ENCODE data around the gene EIF5B. TPM values are rescaled to one million over a fixed set of nuclear protein-coding genes. Genes with fewer than 3 reads are reported as not detected.
A peak's percentile ranks its signal among the peaks of the same experiment; 100 is the strongest.

EIF5B gene
- polyA plus RNA-seq, 3 donors: 0.58 to 3.2 (median 1.5) TPM

GRCh38 chr2:99398303-99398702, 61.1 kb downstream of the EIF5B start:
- intact Hi-C loops (cut with micrococcal nuclease): no loop called here
- Histone ChIP-seq H3K9ac (ENCODE audit: insufficient read depth, low read length, poor library complexity, severe bottlenecking) (no peak overlapping the region), H3K79me2 (ENCODE audit: insufficient read depth, low read length) (no peaks in the 10 kb centered on the region), H3K4me3 (replicated peaks in 1 of 3; ENCODE audit: low read depth in 2 of 3, low read length in 3 of 3) (no peak overlapping the region), H4K20me1 (ENCODE audit: insufficient read depth, low read length) (no peaks in the 10 kb centered on the region), H3K4me1 (ENCODE audit: control insufficient read depth in 1 of 2, insufficient read depth in 2 of 2, low read length in 2 of 2) (no peaks in the 10 kb centered on the region), H3K27ac (ENCODE audit: low read depth in 1 of 2, low read length in 2 of 2) (peak overlapping the region in 1 of 2 donors; percentile 37), H2AFZ (ENCODE audit: insufficient read depth, low read depth, low read length, poor library complexity, severe bottlenecking) (no peak overlapping the region), H3K9me3 (replicated peaks in 1 of 2; ENCODE audit: control insufficient read depth in 1 of 2, insufficient read depth in 1 of 2, low read length in 2 of 2) (no peaks in the 10 kb centered on the region), H3K4me2 (replicated peaks; ENCODE audit: extremely low read depth, low read length, poor library complexity, severe bottlenecking) (no peak overlapping the region), H3K27me3 (ENCODE audit: control insufficient read depth in 2 of 2, insufficient read depth in 2 of 2, low read length in 2 of 2) (no peaks in the 10 kb centered on the region), H3K36me3 (replicated peaks in 1 of 2; ENCODE audit: control insufficient read depth in 1 of 2, insufficient read depth in 2 of 2, low read length in 2 of 2) (peaks cover 96 to 100% of the 10 kb centered on the region in 2 donors)
- Mint-ChIP-seq H3K27me3 (ENCODE audit: low read depth in 3 of 3) (peaks cover 0 to 2% (median 1%) of the 10 kb centered on the region in 3 donors), H3K36me3 (peaks cover 85 to 92% of the 10 kb centered on the region in 2 donors), H3K4me3 (no peak overlapping the region), H3K27ac (peak overlapping the region in 5 of 7 donors; percentile 5 to 27 (median 21)), H3K4me1 (no peaks in the 10 kb centered on the region), H3K9me3 (no peaks in the 10 kb centered on the region)
- no peak for TF ChIP-seq CTCF (IDR thresholded peaks at IDR 0.05)
- WGBS (ENCODE audit: insufficient coverage): no CpG with 5 or more reads among the region's 5 CpGs
- no peak for DNase-seq

GRCh38 chr2:99399063-99399462, 61.9 kb downstream of the EIF5B start:
- no peaks in the 10 kb centered on the region for H3K4me1 ChIP-seq (ENCODE audit: control insufficient read depth in 1 of 2, insufficient read depth in 2 of 2, low read length in 2 of 2)
- WGBS (ENCODE audit: insufficient coverage): 89% methylated on average over 5 of the region's 5 CpGs
- H3K9ac ChIP-seq (ENCODE audit: insufficient read depth, low read length, poor library complexity, severe bottlenecking): no peak overlapping the region
- no peak for DNase-seq
- H3K9me3 ChIP-seq (replicated peaks in 1 of 2; ENCODE audit: control insufficient read depth in 1 of 2, insufficient read depth in 1 of 2, low read length in 2 of 2): no peaks in the 10 kb centered on the region
- H3K36me3 Mint-ChIP-seq: peaks cover 85 to 92% of the 10 kb centered on the region in 2 donors
- intact Hi-C loops (cut with micrococcal nuclease): no loop called here
- peaks cover 0 to 2% (median 1%) of the 10 kb centered on the region in 3 donors for H3K27me3 Mint-ChIP-seq (ENCODE audit: low read depth in 3 of 3)
- no peak overlapping the region for H2AFZ ChIP-seq (ENCODE audit: insufficient read depth, low read depth, low read length, poor library complexity, severe bottlenecking)
- no peaks in the 10 kb centered on the region for H3K9me3 Mint-ChIP-seq
- H3K4me2 ChIP-seq (replicated peaks; ENCODE audit: extremely low read depth, low read length, poor library complexity, severe bottlenecking): no peak overlapping the region
- no peaks in the 10 kb centered on the region for H4K20me1 ChIP-seq (ENCODE audit: insufficient read depth, low read length)
- no peak overlapping the region for H3K4me3 ChIP-seq (replicated peaks in 1 of 3; ENCODE audit: low read depth in 2 of 3, low read length in 3 of 3)
- peak overlapping the region in 1 of 2 donors; percentile 16 for H3K27ac ChIP-seq (ENCODE audit: low read depth in 1 of 2, low read length in 2 of 2)
- H3K27ac Mint-ChIP-seq: no peak overlapping the region
- H3K27me3 ChIP-seq (ENCODE audit: control insufficient read depth in 2 of 2, insufficient read depth in 2 of 2, low read length in 2 of 2): no peaks in the 10 kb centered on the region
- H3K79me2 ChIP-seq (ENCODE audit: insufficient read depth, low read length): no peaks in the 10 kb centered on the region
- no peak overlapping the region for H3K4me3 Mint-ChIP-seq
- H3K36me3 ChIP-seq (replicated peaks in 1 of 2; ENCODE audit: control insufficient read depth in 1 of 2, insufficient read depth in 2 of 2, low read length in 2 of 2): peaks cover 96 to 100% of the 10 kb centered on the region in 2 donors
- H3K4me1 Mint-ChIP-seq: no peaks in the 10 kb centered on the region
- TF ChIP-seq CTCF (IDR thresholded peaks at IDR 0.05): no peak

Data from CD14-positive monocyte (primary cell).